Stimulated activated CD8-positive, alpha-beta memory T cell treated with anti-CD3 and anti-CD28 coated beads, Interleukin-4, amount 100 ng/mL, for 1 hour (primary cell): ENCODE measurements around the gene PRKCZ.
"Not testable (repeated sequence)": the region's sequence is repeated elsewhere in the genome, so short reads cannot be mapped to it uniquely, and the experiment has no call there.

Experiments used
- DNase-seq, 2 donors: peaks; one replicate each; pipeline ENCODE4 v3.0.0-alpha.2; 2020; ENCODE audit warnings: low read depth in 2 of 2, low spot score in 1 of 2

Gene PRKCZ

DNA sequence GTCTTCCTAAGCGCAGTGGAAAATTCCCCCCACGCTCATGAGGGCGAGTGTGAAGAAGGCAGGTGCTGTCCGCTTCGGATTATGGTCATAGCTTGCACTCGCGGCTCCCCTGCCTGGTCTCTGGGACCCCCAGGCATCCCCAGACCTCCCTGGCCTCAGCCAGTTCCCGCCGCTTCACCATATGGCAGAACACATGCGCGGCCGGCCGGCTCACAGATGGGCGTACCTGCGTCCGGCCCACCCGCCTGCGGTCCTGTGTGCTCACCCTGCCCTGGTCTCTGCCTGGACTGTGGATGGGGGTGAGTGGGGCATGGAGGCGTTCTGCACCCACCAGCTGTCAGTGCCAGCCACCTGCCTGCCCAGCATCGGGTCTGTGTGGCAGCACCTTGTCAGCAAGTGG is 34.1 kb downstream of the PRKCZ start:
- no peak for DNase-seq

DNA sequence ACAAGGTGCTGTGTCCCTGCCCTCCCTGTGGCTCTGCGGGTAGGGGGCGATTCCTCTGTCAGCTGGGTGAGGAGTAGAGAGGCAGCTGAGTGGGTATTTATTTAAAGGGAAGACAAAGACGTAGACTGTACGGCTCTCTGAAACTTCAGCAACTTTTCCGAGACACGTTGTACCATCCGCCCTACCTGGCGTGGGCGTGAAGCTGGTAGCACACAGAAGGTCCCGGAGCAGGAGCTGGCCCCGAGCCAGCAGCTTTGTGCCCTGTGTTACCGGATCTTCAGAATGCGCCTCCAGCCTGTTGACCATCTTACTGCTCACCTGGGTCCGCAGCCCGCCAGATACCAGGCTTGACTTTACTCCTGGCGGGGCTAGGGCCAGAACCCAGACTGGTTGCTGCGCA is 34.9 kb downstream of the PRKCZ start:
- DNase-seq = no peak

DNA sequence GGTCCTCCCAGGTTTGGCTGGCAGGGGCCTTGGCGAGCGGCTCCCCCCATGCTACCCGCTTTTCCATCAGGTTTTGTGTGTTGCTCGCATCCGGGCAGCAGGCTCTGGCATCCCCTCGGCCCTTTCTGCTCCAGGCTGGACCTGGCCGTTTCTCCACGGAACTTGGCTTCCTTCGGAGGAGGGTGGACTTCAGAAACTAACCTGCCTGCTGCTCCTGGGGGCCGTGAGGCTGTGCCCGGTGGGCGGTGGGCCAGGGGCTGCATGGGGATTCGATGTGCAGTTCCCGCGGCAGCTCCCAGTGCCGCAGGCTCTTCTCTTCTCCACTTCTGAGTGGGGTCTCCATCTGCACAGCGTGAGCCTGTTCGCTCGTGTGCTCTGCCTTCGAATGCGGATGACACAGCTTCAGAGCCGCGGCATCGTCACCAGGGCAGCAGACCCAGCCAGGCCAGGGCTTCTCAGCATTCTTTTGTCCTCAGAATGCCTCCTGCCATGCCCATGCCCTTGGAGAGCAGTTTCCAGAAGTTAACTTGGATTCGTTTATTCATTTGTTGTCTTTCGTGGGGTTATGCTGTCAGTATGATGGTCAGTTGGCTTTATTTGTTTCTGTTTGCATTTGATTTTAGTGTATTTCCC is 36.4 kb downstream of the PRKCZ start:
- DNase-seq = no peak

DNA sequence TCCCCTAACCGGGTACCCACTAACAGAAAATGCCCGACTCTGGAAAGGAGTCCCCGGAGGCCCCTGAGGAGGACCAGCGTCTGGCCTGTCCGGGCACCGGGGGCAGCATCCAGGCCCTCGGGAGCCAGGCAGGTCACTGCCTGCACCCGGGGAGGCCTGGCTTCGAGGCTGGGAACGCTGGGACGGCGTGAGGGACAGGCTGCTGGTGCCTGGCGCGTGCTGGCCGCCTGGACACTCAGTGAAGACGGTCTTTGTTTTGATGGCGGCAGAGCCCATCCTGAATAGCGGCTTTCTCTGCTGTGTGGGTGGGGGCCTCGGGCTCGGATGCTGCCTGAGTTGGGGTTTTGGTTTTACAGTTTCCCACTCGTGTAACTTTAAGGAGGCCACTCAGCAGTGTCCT is 37.6 kb downstream of the PRKCZ start:
- DNase-seq = no peak

DNA sequence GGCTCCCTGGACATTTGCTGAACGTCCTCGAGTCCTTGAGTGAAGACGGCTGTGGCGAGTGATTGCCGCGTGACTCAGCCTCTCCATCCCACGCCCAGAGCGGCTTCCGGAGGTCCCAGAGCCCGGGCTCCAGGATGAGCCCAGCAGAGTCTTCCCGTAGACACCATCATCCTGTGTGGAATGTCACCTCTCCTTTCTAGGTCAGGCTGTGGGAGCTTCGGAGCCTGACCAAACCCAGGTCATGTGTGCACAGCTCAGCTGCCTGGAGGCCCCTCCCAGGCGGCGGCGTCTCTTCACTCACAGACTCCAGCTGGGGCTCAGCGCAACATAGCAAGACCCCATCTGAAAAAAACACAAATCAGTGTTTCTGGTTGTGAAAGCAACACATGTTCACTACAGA is 38.2 kb downstream of the PRKCZ start:
- DNase-seq = no peak

DNA sequence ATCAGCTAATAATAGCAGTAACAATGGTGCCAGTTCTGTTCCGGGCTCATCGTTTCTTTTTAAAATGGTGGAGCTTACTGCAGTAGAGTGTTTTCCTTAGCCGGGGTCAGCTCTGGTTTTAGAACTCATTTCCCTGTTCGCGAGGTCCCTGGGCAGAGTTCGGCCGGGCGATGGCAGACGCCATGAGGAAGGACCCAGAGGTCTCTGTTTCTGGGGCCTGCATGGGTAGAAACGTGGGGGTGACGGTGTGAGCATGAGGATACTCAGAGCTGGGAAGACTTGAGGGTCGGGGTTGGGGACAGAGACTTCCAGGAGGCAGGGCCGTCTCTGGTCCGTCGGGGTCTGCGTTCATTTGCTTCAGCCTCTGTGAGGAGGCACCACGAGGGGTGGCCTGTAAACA is 38.8 kb downstream of the PRKCZ start:
- no peak for DNase-seq

DNA sequence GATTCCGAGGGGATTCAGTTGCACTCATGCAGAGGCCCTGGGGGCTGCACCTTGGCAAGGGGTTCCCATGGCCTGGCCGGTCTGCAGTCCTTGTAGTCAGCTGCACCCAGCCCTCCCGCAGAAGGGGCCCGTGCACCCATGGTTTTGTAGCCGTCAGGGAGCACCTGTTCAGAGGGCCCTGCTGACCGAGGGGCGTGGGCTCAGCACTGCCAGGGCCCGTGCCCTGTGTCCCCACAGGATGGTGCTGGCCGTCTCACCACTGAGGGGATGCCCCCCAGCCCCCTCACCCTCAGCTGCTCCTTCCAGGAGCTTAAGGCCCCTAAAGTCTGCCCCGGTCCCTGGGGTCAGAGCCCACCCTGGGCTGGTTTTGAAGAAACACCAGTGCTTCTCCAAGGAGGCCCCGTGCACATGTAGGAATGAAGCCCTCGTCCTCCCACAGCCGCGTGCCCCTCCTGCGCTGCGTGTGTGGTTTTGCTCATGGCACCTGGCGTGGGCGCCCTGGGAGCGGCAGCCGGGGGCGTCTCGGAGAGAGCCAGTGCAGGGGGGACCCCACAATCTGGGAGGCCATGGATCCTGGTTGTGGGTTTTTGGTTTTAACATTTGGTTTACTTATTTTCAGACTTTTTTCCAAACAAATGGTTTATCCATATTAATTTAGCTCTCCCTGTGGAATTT is 40.1 kb downstream of the PRKCZ start:
- no peak for DNase-seq

DNA sequence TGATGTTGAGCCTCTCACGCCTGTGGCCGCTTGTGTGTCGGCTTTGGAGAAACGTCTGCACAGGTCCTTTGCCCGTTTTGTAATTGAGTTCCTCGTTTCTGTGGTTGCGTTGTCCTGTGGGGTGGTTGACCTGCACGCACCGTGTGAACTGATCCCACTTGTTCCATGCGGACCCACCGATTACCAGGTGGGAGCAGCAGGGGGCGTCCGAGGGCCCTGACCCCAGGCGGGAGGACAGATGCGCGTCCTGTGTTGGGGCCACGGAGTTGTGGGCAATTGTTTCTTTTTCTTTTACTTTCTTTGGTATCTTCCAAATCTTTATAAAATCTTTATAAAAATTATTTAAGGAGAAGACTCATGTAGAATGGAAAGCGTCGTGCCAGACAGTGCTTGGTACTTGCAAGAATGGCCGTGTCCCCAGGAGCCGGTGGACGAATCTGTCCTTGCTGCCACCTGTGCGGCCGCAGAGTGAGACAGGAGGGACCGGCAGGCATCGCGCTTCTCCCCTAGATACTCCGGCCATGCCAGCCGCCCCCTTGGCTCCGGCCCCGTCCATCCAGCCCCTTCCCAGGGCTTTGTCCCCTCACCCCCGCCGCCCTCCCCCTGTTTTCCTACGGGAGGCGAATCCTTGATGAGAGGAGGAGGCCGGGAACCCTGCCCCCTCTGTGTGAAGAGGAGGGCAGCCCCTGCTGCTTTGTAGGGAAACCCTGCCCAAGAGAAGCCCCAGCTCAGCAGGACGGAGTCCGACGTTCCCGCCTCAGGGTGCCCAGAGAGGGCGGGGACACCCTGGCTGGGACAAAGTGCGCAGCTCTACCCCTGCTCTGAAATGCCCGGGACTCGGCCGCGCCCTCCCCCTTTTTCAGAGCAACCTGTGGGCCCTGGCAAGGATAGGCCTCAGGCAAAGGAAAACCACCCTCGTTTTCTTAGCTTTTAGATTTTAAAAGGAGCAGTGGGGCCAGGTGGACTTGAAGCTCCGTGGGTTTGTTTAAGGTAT is 41.7 kb downstream of the PRKCZ start:
- no peak for DNase-seq

DNA sequence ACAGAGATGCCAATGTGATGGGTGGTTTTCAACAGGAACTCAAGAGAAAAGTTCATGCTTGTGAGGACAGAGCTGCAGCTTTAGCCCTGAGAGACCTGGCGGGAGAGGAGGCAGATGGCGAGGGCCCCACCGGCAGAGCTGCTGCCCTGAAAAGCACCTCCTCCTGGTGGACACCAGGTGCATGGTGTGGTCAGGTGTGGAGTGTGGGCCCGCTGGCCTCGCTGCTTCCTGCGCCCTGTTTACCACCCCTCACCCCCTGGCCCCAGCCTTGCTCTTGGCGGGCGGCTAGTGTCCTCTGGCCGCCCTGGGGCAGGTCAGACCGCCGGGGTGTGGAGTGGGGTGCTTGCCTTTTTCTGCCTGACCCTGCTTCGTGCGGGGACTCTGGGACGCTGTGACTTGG is 42.8 kb downstream of the PRKCZ start:
- DNase-seq = no peak

DNA sequence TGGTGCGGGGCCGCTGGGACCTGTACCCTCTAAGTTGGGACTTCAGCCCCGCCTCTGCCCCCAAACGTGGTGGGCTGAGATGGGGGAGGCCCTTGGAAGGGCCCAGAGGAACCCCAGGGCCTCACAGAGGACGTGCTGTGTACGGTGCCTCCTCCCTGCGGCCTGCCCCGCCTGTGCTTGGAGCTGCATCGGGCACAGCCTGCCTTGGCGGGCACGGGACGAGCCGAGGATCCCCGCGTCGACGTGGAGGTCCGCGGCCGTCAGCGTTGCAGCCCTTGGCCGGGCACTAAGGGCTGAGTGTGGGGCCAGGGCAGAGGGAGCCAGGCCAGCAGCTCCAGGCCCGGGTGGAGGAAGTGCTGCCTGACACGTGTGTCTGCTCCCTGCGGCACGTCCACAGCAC is 43.4 kb downstream of the PRKCZ start:
- DNase-seq = no peak

DNA sequence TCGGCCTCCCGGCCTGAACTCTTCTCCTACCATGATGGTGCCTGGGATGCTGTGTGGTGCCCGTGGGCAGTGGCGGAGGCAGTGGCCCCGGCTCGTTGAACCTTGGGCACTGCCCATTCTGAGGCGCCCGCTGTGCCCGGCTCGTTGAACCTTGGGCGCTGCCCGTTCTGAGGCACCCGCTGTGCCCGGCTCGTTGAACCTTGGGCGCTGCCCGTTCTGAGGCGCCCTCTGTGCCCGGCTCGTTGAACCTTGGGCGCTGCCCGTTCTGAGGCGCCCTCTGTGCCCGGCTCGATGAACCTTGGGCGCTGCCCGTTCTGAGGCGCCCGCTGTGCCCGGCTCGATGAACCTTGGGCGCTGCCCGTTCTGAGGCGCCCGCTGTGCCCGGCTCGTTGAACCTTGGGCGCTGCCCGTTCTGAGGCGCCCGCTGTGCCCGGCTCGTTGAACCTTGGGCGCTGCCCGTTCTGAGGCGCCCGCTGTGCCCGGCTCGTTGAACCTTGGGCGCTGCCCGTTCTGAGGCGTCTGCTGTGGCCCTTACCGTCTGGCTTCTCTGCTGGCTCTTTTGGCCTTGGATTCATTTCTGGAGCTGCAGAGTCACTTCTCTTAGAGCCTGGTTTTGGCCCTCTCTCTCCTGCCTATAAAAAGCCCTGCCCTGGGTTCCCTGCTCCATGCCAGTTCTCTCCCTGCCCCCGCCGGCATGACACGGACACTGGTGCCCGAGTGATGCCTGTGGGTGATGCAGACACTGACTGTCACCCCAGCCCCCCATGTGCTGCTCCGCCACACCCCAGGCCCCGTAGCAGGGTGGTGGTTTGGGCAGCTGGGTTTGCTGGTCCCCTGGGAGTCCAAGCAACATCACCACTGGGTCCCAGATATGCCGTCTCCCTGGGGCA is 44.3 kb downstream of the PRKCZ start:
- not testable (repeated sequence) for DNase-seq

DNA sequence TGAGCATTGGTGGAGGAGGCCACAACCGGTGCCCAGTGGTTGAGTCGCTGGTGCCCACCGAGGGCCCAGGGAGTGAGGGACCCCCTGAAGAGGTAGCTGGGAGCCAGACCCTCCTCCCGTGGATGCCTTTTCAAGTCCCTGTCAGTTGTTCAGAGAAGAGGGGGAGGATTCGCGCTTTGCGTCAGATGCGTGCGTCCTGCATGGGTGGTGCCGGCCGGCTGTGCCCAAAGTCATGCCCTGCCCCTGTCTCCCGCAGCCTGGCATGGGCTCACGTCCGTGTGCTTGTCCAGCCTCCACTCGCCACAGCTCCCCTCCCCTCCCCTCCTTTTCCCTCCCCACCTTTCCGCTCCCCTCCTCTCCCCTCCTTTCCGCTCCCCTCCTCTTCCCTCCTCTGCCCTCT is 45.2 kb downstream of the PRKCZ start:
- no peak for DNase-seq

DNA sequence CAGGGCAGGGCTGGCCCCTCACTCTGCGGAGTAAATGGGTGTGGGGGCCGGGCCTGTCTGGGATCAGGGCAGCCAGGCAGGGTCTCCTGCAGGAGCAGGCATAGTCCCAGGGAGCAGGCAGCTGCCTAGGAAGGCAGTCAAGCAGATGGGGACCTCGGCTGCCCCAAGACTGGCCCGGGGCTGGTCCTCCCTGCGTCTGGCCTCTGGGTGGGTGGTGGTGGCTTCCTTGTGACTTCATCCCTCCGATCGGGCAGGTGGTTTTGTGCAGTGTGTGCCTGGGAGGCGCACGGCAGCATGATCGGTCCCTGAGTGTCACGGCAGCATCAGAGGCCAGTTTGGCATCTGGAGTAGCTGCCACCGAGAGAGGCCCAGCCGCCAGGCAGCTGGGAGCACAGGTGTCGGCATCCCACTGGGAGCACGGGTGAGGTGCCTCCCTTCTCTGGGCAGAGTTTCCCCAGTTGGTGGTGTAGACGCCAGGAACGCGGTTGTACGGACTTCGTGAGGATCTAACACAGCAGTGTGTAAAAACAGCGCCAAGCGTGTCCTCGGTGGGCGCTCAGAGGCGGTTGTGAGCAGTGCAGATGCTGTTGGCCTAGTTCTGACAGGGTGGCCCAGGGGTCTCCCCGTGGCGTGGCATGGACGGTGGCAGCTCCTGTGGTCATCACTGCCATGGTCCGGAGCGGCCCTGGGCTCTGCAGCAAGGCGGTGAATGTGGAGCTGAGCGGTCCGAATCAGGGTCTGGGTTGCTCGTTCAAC is 45.9 kb downstream of the PRKCZ start:
- DNase-seq = no peak

DNA sequence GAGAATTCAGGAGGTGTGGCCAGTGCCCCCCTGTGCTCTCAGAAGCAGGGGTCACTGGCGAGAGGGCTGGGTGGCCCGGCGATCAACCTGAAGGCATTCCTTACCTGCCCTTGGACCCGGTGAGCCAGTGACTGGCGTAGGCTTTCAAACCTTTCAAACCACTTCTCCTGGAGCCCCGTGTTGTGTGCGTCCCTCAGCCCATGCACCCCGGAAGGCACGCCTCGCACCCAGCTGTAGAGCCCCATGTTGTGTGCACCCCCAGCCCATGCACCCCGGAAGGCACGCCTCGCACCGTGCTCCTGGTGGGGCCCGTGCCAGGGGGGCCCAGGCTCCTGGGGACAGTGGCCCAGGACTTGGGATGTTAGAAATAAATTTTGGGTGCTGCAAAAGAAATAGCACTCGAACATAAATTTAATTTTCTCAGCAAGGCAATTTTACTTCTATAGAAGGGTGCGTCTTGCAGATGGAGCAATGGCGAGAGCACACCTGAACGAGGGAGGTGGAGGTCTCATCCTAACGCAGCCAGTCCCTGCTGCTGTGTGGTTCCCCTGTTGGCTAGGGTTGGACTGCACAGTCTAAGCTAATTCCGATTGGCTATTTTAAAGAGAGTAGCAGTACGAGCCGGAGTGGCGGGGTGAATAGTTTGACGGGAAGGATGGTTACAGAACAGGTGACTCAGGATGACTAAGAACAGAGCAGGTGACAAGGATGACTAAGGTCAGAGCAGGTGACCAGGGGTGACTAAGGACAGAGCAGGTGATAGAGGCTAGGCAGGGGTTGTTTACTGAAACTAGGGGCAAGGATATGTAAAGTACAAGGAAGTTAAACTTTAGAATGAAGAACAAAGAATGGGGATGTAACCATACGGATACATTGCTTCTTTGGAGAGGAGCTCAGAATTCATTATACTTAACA is 47.4 kb downstream of the PRKCZ start:
- no peak for DNase-seq

DNA sequence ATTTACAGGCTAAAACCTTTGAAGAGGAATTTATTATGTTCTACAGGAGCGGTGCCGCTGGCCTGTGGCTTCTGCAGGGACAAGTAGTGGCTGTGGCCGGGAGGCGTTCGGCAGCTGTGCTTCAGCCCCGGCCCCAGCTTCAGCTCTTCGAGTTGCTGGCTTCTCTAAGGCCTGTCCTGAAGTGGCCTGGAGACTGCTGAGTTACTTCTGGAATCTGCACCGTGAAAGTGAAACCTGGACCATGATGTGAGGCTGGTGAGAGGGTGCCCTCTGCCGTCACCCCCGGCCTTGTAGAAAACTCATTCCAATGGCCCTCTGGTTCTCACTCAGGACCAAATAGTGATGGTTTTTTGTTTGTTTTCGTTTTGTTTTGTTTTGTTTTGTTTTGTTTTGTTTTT is 48.1 kb downstream of the PRKCZ start:
- no peak for DNase-seq

DNA sequence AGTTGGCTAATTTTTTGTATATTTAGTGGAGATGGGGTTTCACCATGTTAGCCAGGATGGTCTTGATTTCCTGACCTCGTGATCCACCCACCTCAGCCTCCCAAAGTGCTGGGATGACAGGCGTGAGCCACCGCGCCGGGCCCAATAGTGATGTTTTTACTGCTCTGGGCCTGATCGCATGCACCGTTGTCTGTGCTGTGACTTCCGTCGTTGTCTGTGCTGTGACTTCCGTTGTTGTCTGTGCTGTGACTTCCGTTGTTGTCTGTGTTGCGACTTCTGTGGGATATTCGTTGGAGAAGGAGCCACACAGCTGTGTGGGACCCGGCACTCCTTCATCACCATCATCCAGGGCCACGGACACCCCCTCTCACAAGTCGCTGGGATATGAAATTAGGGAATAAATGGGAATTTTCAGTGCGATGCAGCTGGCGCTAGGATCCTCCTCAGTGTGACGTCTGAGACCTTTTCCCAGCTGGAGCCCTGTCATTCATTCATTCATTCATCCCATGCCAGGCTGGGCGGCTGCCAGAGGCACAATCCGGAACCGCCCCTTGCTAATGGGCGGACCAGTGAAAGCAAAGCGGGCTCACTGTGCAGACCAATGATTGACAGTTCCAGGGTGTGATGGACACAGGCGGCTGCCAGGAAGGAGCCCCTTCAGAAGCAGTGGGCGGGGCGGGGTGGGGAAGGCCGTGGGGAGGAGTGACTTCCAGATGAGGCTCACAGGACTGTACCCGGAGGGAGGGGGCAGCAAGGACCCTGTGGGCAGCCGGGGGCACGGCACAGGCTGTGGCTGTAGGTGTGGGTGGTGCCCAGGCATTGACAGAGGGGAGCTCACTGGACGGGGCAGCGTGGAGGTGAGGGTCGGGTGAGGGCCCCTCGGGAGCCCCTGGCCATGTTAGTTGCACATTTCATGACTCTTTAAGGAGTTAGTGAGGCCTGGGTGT is 48.9 kb downstream of the PRKCZ start:
- no peak for DNase-seq

DNA sequence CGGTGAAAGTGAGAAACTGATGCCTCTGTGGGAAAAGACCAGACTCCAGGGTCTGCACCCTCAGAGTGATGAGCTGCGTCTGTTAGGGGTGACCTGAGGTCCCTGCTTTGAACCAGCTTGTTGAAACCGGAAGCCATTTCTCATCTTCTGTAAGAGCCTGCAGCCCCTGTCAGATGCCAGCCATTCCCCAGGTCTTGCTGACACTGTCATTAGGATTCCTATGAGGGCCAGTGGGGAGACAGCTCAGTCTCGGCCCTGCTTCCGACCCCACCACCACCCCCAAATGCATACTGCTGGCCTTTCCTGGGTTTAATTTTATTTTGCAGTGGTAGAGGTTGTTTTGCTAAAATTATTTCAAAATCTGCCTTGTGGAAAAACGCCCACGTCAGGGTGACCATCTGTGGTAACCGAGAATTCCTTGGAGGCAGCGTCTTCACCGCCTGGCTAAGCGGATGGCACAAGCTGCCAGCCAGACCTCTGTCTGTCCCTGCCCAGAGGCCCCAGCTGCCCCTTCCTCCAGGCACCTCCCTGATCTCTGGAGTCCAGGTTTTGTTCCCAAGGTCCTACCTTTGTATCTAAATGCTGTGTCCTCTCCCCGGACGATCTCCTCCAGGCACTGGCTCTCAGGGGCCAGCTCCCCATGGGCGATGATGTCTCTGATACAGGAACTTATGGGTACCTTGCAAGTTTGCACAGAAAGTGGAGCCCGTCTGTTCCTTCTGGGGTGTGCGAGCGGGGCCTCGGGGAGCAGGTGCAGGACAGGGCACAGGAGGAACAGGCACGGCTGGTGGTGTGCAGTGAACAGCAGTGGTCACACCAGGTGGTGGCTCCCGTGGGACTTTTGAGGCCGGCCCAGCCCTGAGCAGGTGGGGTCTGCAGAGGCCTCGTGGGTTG is 49.9 kb downstream of the PRKCZ start:
- DNase-seq = no peak
